Right atrium auricular region (tissue), 2 donors: ENCODE data around the gene YAE1. TPM values are rescaled to one million over a fixed set of nuclear protein-coding genes. Genes with fewer than 3 reads are reported as not detected.
"Not testable (repeated sequence)": the region's sequence is repeated elsewhere in the genome, so short reads cannot be mapped to it uniquely, and the experiment has no call there.

Experiments used
- DNase-seq: peaks from one replicate; pipeline ENCODE4 v3.0.0-alpha.2; 2019; ENCODE audit warnings: low spot score
- H3K27ac ChIP-seq, 2 donors: fragments of 200-600 bp; sonication (generic); 1 replicate in 1 of 2; 2 replicates in 1 of 2; pipeline ENCODE4 v1.5.1; 2016 to 2019
- H3K27me3 ChIP-seq, 2 donors: fragments of 200-600 bp; sonication (generic); one replicate each; pipeline versions ENCODE4 v1.5.1 to v1.6.0; 2017 to 2019
- H3K36me3 ChIP-seq: fragments of 200-600 bp; sonication (generic); one replicate; pipeline ENCODE4 v1.5.1; 2016
- H3K4me1 ChIP-seq, 2 donors: fragments of 200-600 bp; sonication (generic); one replicate each; pipeline versions ENCODE4 v1.5.1 to v1.6.0; 2017 to 2019
- H3K4me3 ChIP-seq, 2 donors: fragments of 200-600 bp; sonication (generic); 1 replicate in 1 of 2; 2 replicates in 1 of 2; pipeline ENCODE4 v1.5.1; 2017 to 2019; ENCODE audit warnings: mild to moderate bottlenecking in 1 of 2, moderate library complexity in 1 of 2
- H3K9me3 ChIP-seq, 2 donors: fragments of 200-600 bp; sonication (generic); one replicate each; pipeline ENCODE4 v1.5.1; 2019
- CTCF ChIP-seq, 2 donors: fragments of 200-600 bp; sonication (generic); IDR thresholded peaks; one replicate each; pipeline ENCODE4 v1.5.1; 2019; ENCODE audit warnings: antibody characterized with exemption in 2 of 2
- total RNA-seq, 2 donors: library from RNA; depleted of rRNA; stranded (reverse); fragments of >200 nt; gene quantifications; one replicate each; pipeline ENCODE4 v1.1.0, GENCODE V29; 2016

Gene YAE1
- total RNA-seq, 2 donors from 2014 or later, result 16.3 to 18.6 TPM

- TF ChIP-seq CTCF (IDR thresholded peaks at IDR 0.05), result no peak
- H3K36me3 ChIP-seq, result no peaks in the 10 kb centered on the region
- no peak overlapping the region for H3K4me3 ChIP-seq
- no peak for DNase-seq
- H3K4me1 ChIP-seq, result no peaks in the 10 kb centered on the region
- no peaks in the 10 kb centered on the region for H3K27me3 ChIP-seq
- no peaks in the 10 kb centered on the region for H3K9me3 ChIP-seq
- no peak overlapping the region for H3K27ac ChIP-seq
Observed at GRCh38 chr7:39540320-39540719, 25.9 kb upstream of the YAE1 start.

GRCh38 chr7:39541511-39541910, 24.7 kb upstream of the YAE1 start:
- H3K4me3 ChIP-seq, result no peak overlapping the region
- no peaks in the 10 kb centered on the region for H3K4me1 ChIP-seq
- H3K36me3 ChIP-seq, result no peaks in the 10 kb centered on the region
- no peaks in the 10 kb centered on the region for H3K9me3 ChIP-seq
- TF ChIP-seq CTCF (IDR thresholded peaks at IDR 0.05), result no peak
- H3K27me3 ChIP-seq, result no peaks in the 10 kb centered on the region
- no peak for DNase-seq
- H3K27ac ChIP-seq, result no peak overlapping the region

- DNase-seq, result not testable (repeated sequence)
- peaks cover 0 to 21% of the 10 kb centered on the region in 2 donors for H3K9me3 ChIP-seq
Observed at GRCh38 chr7:39544774-39545173, 21.4 kb upstream of the YAE1 start.

GRCh38 chr7:39547336-39547735, 18.9 kb upstream of the YAE1 start:
- no peak for TF ChIP-seq CTCF (IDR thresholded peaks at IDR 0.05)
- no peaks in the 10 kb centered on the region for H3K36me3 ChIP-seq
- DNase-seq, result no peak

More at GRCh38 chr7:39544774-39545173, 21.4 kb upstream of the YAE1 start:
- H3K4me1 ChIP-seq, H3K36me3 ChIP-seq, H3K27me3 ChIP-seq, H3K27ac ChIP-seq, H3K4me3 ChIP-seq: not testable (repeated sequence)

GRCh38 chr7:39550411-39550810, 15.8 kb upstream of the YAE1 start:
- Histone ChIP-seq H3K4me3 (no peak overlapping the region), H3K36me3 (no peaks in the 10 kb centered on the region), H3K27me3 (no peaks in the 10 kb centered on the region), H3K27ac (no peak overlapping the region), H3K9me3 (peaks cover 0 to 21% of the 10 kb centered on the region in 2 donors), H3K4me1 (no peaks in the 10 kb centered on the region)
- DNase-seq, result no peak
- TF ChIP-seq CTCF (IDR thresholded peaks at IDR 0.05), result no peak

More at GRCh38 chr7:39547336-39547735, 18.9 kb upstream of the YAE1 start:
- Histone ChIP-seq H3K9me3 (peaks cover 0 to 21% of the 10 kb centered on the region in 2 donors), H3K4me1 (no peaks in the 10 kb centered on the region), H3K4me3 (no peak overlapping the region), H3K27me3 (no peaks in the 10 kb centered on the region), H3K27ac (no peak overlapping the region)

GRCh38 chr7:39553436-39553835, 12.8 kb upstream of the YAE1 start:
- no peak overlapping the region for H3K4me3 ChIP-seq
- no peak for TF ChIP-seq CTCF (IDR thresholded peaks at IDR 0.05)
- H3K4me1 ChIP-seq, result no peaks in the 10 kb centered on the region
- DNase-seq, result no peak
- peaks cover 0 to 2% of the 10 kb centered on the region in 2 donors for H3K9me3 ChIP-seq
- no peaks in the 10 kb centered on the region for H3K27me3 ChIP-seq
- H3K27ac ChIP-seq, result no peak overlapping the region
- H3K36me3 ChIP-seq, result no peaks in the 10 kb centered on the region
